GM12873 (cell line): ENCODE measurements around the gene ABLIM3.

Experiments
- TF ChIP-seq, protein P1 (sequence below): IDR thresholded peaks from 2 replicates; pipeline ENCODE4 v1.5.1; 2012; ENCODE audit warnings: low read depth, mild to moderate bottlenecking, moderate library complexity, low read length, control low read depth; ENCODE audit not compliant: insufficient read depth; ENCODE audit errors: missing control alignments

ABLIM3 gene

DNA sequence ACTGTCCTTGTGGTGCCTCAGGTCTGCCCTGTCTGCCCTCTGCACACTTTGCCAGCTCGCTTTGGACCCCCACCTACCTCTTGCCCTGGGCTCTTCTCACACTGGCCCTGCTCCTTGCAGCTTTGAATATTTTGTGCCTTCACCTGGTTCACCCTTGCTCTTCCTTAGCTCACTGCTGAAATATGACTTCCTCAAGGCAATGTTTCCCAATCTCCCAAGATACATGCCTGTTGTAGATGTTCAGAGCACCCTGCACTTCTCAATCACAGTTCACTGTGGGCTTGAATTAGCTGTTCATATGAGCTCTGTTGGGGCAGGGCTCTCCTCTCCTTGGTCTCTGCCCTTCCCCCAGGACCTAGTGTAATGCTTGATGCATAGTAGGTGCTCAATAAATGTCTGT lies 138.4 kb downstream of the ABLIM3 start:
- TF ChIP-seq, protein P1, sequence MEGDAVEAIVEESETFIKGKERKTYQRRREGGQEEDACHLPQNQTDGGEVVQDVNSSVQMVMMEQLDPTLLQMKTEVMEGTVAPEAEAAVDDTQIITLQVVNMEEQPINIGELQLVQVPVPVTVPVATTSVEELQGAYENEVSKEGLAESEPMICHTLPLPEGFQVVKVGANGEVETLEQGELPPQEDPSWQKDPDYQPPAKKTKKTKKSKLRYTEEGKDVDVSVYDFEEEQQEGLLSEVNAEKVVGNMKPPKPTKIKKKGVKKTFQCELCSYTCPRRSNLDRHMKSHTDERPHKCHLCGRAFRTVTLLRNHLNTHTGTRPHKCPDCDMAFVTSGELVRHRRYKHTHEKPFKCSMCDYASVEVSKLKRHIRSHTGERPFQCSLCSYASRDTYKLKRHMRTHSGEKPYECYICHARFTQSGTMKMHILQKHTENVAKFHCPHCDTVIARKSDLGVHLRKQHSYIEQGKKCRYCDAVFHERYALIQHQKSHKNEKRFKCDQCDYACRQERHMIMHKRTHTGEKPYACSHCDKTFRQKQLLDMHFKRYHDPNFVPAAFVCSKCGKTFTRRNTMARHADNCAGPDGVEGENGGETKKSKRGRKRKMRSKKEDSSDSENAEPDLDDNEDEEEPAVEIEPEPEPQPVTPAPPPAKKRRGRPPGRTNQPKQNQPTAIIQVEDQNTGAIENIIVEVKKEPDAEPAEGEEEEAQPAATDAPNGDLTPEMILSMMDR = no peak

- TF ChIP-seq, protein P1 = no peak
These were observed 138.8 kb downstream of the ABLIM3 start for GRCh38 chr5:149280124-149280523.

DNA sequence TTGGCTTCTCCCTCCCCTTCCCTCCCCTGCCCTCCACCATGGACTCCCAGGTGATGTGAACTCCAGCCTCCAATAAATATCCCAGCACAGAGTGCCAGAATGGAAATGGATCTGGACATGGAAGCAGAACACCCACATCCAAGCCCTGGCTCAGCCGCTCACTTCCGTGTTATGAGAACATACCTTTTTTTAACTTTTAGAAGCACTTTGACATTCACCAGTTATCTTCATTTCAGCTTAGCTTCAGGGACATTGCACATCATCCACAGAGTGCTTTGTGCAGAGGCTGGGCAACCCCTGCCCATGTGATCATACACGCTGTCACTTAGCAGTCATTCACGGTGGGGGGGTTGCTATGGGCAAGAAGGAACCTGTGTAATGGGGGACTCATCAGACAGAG lies 139.5 kb downstream of the ABLIM3 start:
- TF ChIP-seq, protein P1 = no peak

GRCh38 chr5:149282027-149282965 lies 141.0 kb downstream of the ABLIM3 start:
- TF ChIP-seq, protein P1 = no peak

DNA sequence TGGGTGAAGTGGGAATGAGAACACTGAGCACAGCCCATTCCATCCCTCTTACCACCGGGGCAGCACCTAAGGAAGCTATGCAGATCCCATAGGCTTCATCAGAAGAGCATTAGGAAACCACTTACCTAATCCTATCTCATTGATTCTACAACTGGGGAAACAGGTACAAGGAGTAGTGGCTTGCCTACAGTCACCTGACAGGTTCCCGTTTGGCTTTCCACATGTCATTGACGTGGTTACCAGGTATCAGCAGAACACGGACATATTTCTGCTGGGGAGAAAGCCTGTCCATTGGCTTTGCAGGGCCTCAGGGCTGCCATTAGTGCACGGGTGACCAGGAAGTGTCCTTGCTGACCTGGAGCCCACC lies 141.7 kb downstream of the ABLIM3 start:
- TF ChIP-seq, protein P1 = no peak

DNA sequence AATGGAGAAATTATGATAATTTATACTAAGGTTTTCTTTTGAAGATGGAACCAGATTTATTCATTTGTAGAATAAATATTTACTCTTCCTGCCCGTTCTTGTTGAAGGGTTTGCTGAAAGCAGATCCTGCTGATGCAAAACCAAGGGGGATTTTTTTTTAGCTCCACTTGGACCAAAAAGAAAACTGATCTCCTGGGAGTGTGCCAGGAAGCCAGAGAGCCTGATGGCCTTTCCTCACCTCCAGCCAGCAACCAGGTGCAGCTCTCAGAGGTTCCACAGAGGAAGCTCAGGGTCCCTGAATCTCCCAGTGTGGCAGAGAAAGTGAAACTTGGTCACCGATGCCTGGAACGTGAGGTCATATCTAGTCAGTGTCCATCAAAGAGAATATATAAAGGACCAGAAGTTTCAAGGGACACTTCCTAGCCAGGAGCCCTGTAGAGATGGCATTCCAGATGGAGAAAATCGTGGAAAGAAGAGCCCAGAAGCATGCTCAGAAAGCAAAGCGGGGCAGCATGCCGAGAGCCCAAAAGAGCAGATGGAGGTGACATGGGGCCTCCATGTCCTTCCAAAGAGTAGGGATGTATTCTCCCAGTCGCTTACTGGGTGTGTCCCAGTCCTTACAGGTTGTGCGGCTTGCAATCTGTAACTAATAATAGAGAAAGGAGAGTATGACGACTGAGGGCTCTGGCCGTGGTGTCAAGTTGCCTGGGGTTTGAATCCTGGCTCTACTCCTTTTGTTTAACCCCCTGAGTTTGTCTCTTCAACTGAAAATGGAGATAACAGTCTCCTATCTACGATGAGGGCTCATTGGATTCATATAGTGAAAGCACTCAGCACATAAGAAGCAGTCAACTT lies 142.6 kb downstream of the ABLIM3 start:
- TF ChIP-seq, protein P1 = no peak

GRCh38 chr5:149284501-149284900 lies 143.2 kb downstream of the ABLIM3 start:
- TF ChIP-seq, protein P1 = no peak
